GM12875 (cell line): ENCODE data around the gene HOXC12.

ENCODE experiments used
- H3K4me3 ChIP-seq: one replicate; pipeline ENCODE4 v1.5.1; 2011; ENCODE audit warnings: low read depth, low read length, control low read depth
- CTCF ChIP-seq: IDR thresholded peaks from 2 replicates; pipeline ENCODE4 v1.5.1; 2011; ENCODE audit warnings: low read depth, mild to moderate bottlenecking, control low read depth, inconsistent platforms, low read length, moderate library complexity, borderline replicate concordance; ENCODE audit not compliant: insufficient read depth

HOXC12 gene

GRCh38 chr12:53975064-53975471 is 20.4 kb downstream of the HOXC12 start:
- TF ChIP-seq CTCF, result no peak
- H3K4me3 ChIP-seq, result peak overlapping the region; percentile 55

- H3K4me3 ChIP-seq, result no peak overlapping the region
- no peak for TF ChIP-seq CTCF
Measured at GRCh38 chr12:53975479-53976152, 20.9 kb downstream of the HOXC12 start.

- no peak overlapping the region for H3K4me3 ChIP-seq
- no peak for TF ChIP-seq CTCF
Measured at GRCh38 chr12:53976172-53976822, 21.6 kb downstream of the HOXC12 start.

GRCh38 chr12:53976823-53977595 is 22.3 kb downstream of the HOXC12 start:
- no peak overlapping the region for H3K4me3 ChIP-seq
- TF ChIP-seq CTCF, result no peak

GRCh38 chr12:53977596-53978445 is 23.1 kb downstream of the HOXC12 start:
- TF ChIP-seq CTCF, result no peak
- H3K4me3 ChIP-seq, result no peak overlapping the region

GRCh38 chr12:53978477-53979356 is 24.0 kb downstream of the HOXC12 start:
- no peak overlapping the region for H3K4me3 ChIP-seq
- no peak for TF ChIP-seq CTCF
